NCI-H2171 (cell line): ENCODE measurements around the gene EIF2A.
"Not testable (repeated sequence)": the region's sequence is repeated elsewhere in the genome, so short reads cannot be mapped to it uniquely, and the experiment has no call there.

Experiments used
- DNase-seq: peaks from one replicate; lab custom pipeline; 2025; lab: John Stamatoyannopoulos, UW

EIF2A gene

DNA sequence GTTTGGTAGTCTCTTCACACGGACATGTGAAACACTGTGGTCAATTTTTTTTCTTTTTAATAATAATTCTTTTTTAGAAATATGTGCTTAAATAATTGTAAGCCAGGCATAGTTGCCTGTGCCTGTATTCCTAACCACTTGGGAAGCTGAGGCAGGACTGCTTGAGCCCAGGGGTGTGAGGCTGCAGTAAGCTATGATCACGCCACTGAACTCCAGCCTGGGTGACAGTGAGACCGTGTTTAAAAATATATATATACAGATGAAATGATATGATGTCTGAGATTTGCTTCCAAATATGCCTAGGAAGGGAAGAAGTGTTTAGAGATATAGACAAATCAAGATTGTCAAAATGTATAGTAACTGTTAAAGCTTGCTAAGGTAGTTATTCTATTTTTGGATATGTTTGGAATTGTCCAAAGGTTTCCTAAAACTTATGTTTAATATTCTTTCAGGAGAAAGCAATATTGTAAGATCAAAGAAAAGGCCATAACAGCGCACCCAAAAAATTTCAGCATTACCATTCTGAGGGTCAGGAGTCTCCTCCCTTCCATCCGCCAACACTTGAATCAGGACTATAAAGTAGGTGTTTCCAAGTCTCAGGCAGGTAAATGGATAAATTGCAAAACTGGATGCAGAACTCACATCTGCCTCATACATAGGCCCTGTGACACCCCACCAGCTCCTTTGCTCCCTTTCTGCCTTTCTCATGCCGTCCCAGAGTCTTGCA, 56.0 kb downstream of the EIF2A start:
- no peak for DNase-seq

DNA sequence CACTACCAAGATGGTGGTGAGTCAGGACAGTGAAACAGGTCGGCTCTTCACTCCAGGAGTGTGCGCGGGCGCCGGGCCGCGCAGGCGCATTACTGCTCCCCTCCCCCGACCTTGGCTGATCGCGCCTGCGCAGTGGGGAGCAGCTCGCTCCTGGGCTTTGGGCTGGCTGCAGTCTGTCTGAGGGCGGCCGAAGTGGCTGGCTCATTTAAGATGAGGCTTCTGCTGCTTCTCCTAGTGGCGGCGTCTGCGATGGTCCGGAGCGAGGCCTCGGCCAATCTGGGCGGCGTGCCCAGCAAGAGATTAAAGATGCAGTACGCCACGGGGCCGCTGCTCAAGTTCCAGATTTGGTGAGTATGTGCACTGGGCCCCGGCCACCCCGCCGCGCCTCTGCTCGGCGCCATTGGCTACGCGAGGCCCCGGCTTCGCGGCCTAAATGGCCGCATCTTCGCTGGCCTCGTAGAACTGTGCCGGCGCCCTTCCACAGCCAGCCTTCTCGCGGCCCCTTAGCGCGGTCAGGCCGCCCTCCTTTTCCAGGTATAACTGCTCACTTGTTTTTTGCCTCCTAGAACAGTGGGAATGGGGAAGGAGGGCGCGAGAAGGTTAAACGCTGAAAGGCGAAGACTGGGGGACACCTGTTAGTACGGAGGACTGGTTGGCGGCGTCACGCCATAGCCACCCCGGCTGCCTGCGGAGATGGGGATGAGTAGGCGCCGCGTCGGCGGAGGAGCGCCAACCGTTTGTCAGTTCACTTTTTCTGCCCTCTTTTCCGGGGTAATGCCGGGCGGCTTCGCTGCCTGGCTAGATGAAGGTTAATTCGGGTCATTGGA, 56.8 kb downstream of the EIF2A start, which contains the start of gene SELENOT:
SELENOT (plus strand) TSS at position 169 of the 827 bp plus-strand sequence; CDS start at position 211, 42 bp downstream.
- DNase-seq, result peak; percentile 82

DNA sequence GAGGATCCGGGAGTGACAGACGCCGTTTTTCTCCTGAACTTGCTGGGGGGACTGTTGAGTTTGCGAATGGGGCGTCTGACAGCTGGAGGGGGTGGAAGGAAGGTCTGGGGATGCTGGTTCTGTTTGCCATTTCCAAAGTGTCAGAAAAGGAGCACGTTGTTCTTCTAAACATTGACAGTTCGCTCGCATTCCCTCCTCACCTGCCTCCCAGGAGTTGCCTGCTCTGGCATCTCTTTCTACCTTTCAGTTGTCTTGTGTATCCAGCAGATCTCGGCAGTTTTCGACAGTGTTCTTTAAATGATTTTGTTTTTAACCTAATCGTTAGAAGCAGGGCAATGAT, 57.4 kb downstream of the EIF2A start:
- DNase-seq, result no peak

DNA sequence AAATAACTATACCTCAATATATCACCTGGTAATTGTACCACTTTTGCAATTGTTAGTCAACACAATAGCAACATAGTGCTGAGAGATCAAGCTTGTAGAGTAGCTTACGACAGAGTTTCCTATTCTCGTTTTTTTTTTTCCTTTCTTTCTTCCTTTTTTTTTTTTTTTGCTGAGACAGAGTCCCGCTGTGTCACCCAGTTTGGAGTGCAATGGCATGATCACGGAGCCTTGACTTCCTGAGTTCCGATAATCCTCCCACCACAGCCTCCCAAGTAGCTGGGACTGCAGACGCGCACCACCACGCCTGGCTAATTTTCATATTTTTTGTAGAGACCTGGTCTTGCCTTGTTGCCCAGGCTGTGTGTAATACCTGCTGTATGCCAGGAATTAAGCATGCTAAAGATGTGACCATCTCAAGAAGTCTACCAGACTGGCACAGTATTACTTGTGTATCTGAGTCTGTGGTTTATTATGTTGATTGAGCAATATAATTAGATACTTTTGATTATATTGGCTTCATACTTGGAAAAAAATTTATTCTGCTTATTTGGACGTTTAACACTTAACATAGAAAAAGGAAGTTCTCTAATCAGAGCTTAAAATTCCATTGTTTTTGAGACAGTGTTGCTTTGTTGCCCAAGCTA, 59.5 kb downstream of the EIF2A start:
- no peak for DNase-seq

DNA sequence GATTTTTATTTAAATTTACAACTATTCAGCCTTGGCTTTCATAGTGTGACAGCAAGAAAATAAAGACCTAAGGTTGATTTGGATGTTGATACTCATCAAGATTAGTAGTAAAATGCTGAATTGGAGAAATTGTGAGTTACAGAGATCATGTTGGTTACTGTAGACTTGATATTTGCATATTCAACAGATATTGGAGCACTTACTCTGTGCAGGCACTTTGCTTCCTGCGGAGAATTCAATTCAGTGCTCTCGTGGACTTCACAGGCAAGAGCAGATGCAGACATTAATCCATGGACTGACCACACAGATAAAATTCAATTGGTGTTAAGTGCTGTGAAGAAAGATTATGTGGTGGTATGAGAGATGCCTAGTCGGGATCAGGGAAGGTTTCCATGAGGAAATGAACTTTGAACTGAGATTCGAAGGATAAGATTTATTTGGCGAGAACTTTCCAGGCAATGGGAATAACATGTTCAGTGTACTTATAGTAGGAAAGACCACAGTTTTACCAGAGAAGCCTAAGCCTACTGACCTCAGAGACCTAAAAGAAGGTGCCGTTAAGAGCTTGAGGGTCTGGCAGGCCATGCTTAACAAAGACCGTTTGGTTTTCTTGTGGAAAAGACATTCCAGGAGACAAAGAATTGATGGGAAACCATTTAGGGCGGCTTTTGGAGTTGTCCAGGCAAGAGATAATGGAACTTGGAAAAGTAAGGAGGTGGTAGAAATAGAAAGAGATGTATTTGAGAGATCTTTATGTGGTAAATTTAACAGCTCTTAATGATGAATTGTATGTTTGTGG, 60.9 kb downstream of the EIF2A start:
- DNase-seq, result no peak

DNA sequence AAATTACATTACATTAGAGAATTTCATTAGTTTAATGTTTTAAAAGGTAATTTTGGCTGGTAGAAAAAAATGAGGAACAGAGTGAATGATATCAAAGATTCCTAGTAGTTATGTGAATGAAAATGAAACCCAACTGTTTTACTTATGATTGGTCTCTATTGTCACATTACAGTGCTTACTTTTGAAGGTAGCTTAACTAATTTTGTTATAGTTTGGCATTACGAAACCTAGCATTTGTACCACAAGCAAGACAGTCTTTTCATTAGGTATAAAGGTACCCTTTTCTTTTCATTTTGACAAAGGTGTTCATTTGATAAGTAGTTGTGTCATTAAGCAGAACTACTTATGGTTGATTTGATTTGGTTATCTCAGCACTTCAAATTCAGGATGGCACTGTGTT, 63.4 kb downstream of the EIF2A start:
- no peak for DNase-seq

DNA sequence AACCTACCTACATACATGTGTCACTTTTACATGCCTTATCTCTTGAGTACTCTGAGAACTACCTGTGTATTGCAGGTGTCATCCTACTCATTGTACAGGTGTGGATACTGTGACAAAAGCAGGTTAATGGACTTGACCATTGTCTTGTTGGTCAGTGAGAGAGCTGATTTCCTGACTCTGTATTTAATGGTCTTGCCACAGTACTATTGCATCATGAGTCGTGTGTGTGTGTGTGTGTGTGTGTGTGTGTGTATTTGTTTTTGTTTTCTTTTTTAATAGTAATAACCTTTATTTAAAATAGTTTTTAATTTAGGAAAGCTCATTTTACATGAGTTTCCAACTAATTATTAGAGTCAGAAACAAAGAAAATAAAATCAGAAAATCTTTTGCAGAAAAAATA, 64.2 kb downstream of the EIF2A start:
- no peak for DNase-seq

DNA sequence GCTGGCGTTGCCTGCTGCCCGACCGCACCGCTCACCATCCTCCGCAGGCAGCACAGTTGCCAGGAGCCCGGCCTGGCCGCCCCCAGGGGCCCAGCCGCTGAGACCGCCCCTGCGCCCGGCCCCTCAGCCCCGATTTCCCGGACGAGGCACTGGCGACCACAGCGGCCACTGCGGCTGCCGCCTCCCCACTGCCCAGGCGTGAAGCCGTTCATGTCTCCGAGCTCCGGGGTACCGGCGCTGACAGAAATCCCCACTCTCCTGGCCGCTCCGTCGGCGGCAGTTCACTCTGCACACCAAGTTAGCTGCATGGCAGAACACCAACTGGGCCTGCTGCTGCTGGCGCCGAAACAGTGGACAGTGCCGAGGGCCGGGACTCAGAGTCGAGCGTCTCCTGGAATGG, 65.1 kb downstream of the EIF2A start:
- DNase-seq, result no peak

DNA sequence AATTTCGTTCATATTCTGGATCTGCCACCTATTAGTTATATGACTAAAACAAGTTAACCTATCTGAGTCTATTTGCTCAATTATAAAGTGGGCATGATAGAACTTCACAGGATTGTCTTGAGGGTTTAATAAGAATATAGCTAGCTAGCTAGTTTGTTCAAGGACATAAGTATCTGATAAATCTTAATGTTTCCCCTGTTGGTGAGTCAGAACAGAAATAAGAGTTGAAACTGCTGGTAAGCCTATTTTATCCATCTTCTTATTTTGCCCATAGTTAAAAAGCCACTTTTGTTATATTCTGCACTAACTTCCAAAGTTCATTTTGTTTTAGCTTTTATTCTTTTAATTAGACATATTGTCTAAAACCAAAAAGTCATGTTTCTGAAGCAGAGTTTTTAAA, 65.9 kb downstream of the EIF2A start:
- DNase-seq, result no peak

DNA sequence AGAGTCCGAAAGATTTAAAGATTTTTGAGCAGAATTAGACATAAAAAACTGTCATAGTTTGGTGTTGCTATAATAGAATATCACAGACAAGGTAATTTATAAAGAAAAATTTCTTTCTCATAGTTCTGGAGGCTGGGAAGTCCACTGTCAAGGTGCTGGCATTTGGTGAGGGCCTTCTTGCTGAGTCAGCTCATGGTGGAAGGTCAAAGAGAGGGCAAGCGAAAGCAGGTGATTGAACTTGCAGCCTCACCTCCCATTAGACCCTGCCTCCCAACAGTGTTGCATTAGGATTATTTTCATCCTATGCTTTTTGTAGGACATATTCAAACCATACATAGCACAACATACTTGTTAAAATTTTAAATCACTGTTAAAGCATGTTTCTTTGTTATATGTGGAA, 66.4 kb downstream of the EIF2A start:
- no peak for DNase-seq

DNA sequence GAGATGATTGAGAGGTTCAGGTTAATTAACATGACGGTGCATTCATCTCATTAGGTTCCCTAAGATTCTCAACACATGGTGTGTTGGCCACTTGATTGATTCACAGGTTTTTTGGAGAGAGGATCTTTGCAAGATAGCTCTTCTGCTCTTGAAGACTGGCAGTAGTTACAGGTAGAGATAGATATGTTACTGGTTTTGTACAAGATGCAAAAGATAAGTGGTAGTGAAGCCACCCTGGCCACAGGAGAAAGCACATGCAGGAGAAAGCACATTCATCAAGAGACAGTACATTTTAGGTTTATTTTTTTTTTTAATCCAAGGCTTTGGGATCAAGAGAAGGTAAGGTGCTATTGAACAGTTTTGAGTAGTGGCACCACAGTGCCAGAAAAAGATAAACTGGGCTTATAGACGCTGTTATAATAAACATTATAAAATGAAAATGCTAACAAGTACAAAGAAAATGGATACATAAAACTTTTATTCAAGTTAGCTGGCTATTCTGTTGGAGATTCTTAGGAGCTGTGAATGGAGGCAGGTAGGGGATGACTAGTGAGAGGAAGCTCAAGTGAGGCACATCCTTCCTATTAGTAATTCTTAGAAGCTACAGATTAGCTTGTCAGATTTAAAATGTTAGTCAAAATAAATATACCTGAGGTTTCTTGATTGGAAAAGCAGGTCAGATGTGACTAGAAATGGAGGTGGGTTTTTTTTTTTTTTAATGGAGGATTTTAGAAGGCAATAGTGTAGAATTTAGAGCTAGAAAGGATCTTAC, 67.3 kb downstream of the EIF2A start:
- no peak for DNase-seq

DNA sequence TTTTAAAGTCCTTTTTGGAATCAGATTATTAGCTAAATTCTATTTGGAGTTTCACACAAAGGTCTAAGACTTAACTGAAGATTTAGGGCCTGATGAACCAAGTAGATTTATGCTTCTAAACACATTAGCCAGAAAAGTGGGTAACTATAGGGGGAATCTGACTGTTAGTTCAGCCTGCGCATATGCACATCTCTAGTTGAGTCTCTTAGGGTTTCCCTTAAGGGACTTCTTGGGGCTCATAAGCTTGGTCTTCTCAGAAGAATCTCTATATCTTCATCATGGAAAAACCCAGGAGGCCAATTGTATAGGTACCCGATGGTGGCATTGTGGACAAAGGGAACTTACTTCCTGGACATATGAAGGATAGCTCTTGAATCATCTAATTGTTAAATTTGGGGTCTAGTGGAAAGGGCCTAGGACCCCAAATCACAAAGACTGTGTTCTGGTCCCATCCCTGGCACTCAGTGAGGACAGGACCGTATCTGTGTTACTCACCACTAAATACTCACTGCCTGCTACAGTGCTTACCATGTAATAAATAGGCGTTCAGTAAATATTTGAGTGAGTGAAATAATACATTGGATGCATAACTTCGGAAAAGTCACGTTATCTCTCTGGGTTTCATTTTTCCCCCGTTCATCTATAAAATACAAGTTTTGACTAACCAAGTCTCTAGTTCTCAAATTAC, 73.6 kb downstream of the EIF2A start:
- DNase-seq, result no peak

DNA sequence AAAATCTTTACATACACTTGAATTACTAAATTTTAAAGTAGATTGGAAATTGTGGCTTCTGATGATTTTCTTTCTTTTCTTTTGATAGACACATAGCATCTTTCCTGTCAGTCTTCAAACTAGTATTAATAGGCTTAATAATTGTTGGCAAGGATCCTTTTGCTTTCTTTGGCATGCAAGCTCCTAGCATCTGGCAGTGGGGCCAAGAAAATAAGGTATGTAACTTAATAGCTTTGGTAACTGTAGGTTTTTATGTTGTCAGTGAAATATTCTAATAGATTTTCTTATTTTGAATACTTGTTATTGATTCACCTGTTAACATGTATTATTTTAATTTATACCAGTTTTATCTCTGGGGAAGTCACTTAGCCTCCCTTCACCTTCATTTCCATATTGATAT, 76.4 kb downstream of the EIF2A start:
- DNase-seq, result not testable (repeated sequence)

DNA sequence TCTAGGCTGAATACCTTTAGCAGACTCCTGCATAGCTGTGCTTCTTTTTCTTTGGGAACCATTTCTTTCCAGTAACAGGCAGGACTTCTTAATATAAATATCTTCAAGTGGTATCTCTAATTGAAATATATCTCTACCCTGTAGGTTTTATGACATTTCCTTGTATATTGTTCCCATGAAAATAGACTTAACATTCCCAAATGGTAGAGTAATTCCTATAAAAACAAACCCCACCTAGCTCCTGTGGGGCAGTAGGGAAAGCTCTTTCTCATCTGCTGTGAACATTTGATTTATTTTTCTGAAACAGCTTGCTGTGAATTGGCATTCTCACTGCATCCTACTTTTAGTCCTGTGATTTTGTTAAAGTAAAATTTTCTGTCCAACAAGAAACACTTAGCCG, 77.4 kb downstream of the EIF2A start:
- DNase-seq, result no peak

DNA sequence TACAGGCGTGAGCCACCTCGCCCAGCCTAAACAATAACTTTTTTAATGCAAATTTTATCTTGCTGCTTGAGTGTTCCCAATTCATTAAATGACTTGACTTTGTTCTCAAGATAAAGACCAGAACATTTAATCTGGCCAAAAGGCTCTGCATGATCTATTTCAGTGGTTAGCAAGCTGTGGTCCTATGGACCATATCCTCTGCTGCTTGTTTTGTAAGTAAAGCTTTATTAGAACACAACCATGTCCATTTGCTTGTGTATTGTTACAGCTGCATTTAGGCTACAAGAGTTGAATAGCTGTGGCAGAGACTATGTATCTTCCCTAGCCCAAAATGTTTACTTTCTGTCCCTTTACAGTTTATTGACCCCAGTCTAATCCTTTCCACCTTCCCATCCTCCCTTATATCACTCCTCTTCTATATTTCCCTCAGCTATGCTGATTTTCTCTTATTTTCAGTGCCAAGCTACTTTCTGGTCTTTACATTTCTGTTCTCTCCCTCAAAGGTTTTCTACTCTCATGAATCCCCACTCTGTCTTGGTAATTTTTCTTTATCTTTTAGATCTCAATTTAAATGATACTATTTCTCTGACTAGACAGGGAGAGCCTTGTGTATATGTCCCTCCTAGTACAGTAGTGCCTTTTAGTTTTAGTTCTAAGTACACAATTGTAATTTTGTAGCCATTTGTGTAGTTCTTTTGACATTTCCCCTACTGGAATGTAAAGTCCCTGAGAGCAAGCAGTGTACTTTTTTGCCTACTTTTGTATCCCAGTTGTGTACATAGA, 79.8 kb downstream of the EIF2A start:
- DNase-seq, result no peak

DNA sequence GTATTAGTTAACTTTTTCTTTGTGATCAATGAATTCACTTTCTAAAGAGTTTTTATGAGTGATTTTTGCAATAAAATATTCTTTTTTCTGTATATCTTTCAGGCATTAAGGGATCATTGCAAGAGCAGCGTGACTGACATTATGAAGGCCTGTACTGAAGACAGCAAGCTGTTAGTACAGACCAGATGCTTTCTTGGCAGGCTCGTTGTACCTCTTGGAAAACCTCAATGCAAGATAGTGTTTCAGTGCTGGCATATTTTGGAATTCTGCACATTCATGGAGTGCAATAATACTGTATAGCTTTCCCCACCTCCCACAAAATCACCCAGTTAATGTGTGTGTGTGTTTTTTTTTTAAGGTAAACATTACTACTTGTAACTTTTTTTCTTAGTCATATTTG, 81.0 kb downstream of the EIF2A start:
- DNase-seq, result peak; percentile 58

DNA sequence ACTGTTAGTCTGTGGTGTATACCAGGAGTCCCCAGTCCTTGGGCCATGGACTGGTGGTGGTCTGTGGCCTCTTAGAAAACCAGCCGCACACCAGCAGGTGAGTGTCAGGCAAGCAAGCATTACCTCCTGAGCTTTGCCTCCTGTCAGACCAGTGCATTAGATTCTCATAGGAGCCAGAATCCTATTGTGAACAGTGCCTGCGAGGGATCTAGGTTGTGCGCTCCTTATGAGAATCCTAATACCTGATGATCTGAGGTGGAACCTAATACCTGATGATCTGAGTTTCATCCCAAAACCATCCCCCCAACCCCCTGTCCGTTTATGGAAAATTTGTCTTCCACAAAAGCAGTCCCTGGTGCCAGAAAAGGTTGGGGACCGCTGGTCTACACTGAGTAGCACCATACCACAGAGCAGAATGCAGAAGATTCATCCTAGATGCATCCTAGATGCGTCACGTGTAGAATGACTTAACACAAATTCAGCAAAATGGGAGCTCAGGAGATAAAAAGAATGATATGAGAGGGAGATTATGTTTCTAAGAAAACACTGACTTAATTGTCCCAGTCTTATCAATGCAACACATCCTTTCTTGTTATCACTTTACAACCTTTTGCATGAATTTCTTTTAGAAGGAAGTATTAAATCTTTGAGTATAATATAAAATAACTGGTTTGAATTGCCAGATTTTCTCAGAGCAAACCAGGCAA, 85.1 kb downstream of the EIF2A start:
- DNase-seq, result no peak

DNA sequence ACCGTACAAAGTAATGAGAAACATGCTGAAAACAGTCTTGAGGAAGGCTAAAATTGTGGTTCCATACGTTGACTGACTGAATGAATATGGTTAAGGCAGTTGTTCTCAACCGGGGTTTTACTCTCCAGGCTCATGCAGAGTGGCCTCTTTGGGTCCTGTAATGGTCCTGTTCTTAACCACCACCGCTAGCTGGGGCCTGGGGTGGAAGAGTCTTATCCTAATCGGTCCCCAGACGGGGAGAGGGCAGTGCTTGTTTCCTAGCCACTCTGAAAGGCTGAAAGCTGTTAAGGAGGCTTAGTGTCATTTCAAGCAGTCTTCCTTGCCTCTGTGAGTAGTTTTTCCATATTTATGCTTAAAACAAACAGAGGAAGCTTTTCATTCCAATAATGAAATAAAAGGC, 88.5 kb downstream of the EIF2A start:
- DNase-seq, result no peak

DNA sequence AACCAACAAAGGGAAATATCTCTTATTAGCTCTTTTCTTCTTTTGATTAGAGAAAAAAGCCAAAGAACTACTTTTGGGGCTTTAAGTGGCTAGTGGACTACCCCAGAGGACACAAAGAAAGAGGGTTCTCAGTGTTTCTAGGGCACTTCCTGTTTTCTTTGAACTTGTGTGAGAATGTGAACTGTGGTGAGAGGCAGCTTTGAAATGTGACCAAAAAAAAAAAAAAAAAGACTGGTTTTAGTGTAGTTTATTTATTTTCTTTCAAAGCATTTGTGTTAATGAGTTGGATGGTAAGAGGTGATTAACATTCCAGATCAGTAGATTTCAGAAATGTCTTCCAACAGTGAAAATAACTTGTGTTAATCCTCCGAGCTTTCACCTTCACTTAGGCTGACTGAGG, 88.9 kb downstream of the EIF2A start:
- DNase-seq, result no peak
